H1 (cell line): ENCODE data around the gene ACY1. TPM values are rescaled to one million over a fixed set of nuclear protein-coding genes. Genes with fewer than 3 reads are reported as not detected.

ENCODE experiments used
- BCL11A ChIP-seq, 2 experiments: IDR thresholded peaks; one replicate each; pipeline ENCODE4 v1.6.1; 2011; ENCODE audit warnings: low read depth in 2 of 2, low read length in 2 of 2, mild to moderate bottlenecking in 2 of 2
- EGR1 ChIP-seq: IDR thresholded peaks from 2 replicates; pipeline ENCODE4 v1.6.1; 2011; ENCODE audit warnings: low read depth, low read length, borderline replicate concordance
- HDAC6 ChIP-seq: IDR thresholded peaks from one replicate; pipeline ENCODE4 v1.7.1; 2012; ENCODE audit warnings: low read depth, mild to moderate bottlenecking, inconsistent platforms, low read length, moderate library complexity
- POU5F1 ChIP-seq: IDR thresholded peaks from 2 replicates; pipeline ENCODE4 v1.6.1; 2011; ENCODE audit warnings: low read depth, mild to moderate bottlenecking, low read length, moderate library complexity
- YY1 ChIP-seq: IDR thresholded peaks from 2 replicates; pipeline ENCODE4 v1.6.1; 2011; ENCODE audit warnings: low read depth, mild to moderate bottlenecking, low read length
- polyA plus RNA-seq, 7 experiments: library from polyadenylated mRNA; depleted of rRNA in 3 of 7; stranded (reverse) in 5 of 7; unstranded in 2 of 7; fragments of >200 nt in 5 of 7; fragments of 200-250 nt in 2 of 7; gene quantifications; 1 replicate in 5 of 7; 2 replicates in 1 of 7; 4 replicates in 1 of 7; pipeline versions ENCODE4 v1.2.1 to v1.2.3, GENCODE V29; 2011 to 2013; ENCODE audit warnings: missing spikeins in 2 of 7, mixed read lengths in 2 of 7
- total RNA-seq: library from RNA; stranded (reverse); fragmentation: NEBNext Ultra II Directional; extraction: Animal tissue kit (Norgen Biotek cat#: 25700); gene quantifications from 2 replicates; pipeline ENCODE4 v1.2.1, GENCODE V29; 2021

ACY1 gene
- total and polyA plus RNA-seq, 2 of the 8 experiments (the other 6 are each of a cell fraction or from before 2014, with no cell fraction given) = 48.3 to 113 TPM

DNA sequence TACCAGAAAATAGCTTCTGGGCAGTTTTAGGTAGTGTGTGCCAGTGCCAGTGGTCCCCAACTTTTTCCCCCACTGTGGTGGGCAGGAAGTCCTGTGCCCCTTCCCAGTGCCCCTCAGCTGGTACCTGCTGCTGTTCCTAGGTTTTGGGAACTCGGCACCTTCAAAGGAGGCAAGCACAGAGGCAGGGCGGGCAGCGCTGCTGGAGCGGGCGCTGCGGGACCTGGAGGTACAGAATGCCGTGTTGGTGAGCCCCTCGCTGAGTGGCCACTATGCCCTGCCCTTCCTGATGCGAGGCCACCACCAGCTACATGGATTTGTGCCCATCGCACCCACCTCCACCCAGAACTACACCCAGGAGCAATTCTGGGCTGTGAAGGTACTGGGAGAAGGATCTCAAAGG lies 3.1 kb upstream of the ACY1 start (continued):
- TF ChIP-seq EGR1 (no peak), YY1 (no peak), BCL11A (IDR thresholded peaks at IDR 0.05; ENCODE audit: low read depth in 2 of 2, low read length in 2 of 2) (no peak), POU5F1 (no peak), HDAC6 (no peak)
